HG03439 (cell line): ENCODE measurements around the gene RASAL2.
"Not testable (repeated sequence)": the region's sequence is repeated elsewhere in the genome, so short reads cannot be mapped to it uniquely, and the experiment has no call there.

Experiments used
- ATAC-seq: cut with Tn5 transposase; IDR thresholded peaks from one replicate; pipeline ENCODE4 v1.9.1; 2021; ENCODE audit warnings: mild to moderate bottlenecking, moderate library complexity; ENCODE audit not compliant: unreplicated experiment

RASAL2 gene

GRCh38 chr1:178273707-178274410, 180.0 kb downstream of the RASAL2 start:
- ATAC-seq: no peak

DNA sequence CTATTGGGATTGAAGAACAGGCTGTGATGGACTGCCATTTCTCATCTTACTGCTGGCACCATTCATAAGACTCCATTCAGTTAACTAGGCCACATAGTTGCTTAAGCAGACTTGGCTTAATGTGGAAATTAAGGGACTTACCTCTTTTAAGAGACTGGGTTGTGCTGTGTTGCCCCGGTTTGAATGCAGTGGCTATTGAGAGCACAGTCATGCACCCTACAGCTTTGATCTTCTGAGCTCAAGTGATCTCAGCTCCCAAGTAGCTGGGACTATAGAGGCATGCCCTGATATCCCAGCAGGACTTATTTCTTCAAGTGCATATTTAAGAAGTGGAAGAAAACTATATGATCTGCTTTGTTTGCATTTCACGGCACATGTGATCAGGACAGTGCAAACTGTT, 181.1 kb downstream of the RASAL2 start:
- ATAC-seq: no peak

DNA sequence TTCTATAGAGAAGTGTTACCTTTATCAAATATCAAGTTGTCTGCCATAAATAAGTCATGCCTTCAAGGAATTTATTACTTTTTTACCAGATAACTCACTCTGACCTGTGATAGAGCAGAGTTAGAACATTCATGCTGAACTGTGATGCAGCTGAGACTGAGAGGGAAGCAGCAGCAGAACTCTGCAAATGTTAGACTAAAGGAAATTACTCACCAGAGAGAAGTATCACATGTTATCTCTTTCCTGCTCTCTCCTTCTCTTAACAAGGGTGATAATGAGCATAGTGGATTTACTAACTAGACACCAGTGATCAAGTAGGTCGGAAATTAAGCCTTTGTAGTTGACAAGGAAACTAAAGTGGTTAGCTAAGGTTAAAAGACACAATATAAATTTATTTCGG, 181.6 kb downstream of the RASAL2 start:
- ATAC-seq: no peak

GRCh38 chr1:178277793-178278530, 184.1 kb downstream of the RASAL2 start:
- ATAC-seq: no peak

- ATAC-seq: no peak
These were observed 185.2 kb downstream of the RASAL2 start for GRCh38 chr1:178278916-178279686.

DNA sequence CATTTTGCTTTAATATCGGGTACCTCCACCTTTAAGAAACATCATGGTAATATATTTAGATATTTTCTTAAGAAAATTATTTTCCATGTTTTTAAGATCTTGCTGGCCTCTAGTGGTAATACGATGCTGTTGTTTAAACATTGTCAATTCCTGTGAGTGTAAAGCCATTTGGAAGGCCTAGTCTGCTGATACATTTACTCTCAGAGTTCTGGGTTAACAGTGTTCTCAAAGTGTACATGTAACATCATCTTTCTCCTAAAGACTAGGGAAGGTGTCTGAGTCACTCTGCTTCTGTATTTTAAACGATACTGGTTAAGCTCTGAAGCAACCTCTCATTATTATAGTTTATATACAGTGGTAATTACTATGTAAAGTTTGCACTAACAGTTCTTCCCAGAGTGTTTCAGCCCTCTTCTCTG, 189.1 kb downstream of the RASAL2 start:
- ATAC-seq: no peak

- no peak for ATAC-seq
These were observed 189.5 kb downstream of the RASAL2 start for GRCh38 chr1:178283409-178283808.

GRCh38 chr1:178284058-178284457, 190.2 kb downstream of the RASAL2 start:
- ATAC-seq: no peak

DNA sequence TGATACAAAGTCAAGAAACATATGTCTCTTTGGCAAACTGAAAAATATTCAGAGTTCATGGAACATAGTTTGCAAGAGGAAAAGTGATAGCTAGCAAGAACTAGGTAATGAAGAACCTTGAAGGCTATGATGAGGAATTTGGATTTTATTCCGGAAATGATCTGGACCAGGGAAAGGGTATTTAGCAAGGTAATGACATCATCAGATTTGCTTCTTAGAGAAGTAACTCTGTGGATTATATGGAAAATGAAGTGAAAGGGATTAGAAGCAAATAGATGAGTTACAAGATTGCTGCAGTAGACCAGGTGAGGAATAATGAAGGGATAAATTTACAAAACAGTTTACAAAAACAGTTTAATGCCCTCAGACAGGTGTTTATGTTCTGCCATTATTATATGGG, 197.3 kb downstream of the RASAL2 start:
- ATAC-seq: no peak

- ATAC-seq: no peak
These were observed 200.8 kb downstream of the RASAL2 start for GRCh38 chr1:178294654-178295053.

DNA sequence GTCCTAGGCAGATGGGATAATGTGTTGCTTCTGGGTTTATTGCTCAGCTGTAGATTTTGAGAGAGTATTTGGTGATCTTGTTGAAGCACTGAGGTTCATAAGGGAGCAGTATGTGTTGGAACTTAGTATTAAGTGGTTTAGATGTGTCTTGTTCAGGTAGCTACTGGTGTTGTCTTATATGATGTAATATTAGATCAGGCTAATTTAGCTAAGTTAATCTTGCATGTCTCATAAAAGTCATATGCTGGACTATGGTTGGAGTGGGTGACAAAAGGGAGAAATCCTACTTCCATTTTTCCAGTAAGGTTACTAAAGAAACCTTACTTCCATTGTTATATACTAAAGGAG, 206.4 kb downstream of the RASAL2 start:
- ATAC-seq: no peak

GRCh38 chr1:178301141-178301540, 207.2 kb downstream of the RASAL2 start:
- no peak for ATAC-seq

- ATAC-seq: no peak
These were observed 213.4 kb downstream of the RASAL2 start for GRCh38 chr1:178307264-178307663.

- ATAC-seq: no peak
These were observed 214.5 kb downstream of the RASAL2 start for GRCh38 chr1:178308438-178308837.

- no peak for ATAC-seq
These were observed 216.8 kb downstream of the RASAL2 start for GRCh38 chr1:178310685-178311105.

DNA sequence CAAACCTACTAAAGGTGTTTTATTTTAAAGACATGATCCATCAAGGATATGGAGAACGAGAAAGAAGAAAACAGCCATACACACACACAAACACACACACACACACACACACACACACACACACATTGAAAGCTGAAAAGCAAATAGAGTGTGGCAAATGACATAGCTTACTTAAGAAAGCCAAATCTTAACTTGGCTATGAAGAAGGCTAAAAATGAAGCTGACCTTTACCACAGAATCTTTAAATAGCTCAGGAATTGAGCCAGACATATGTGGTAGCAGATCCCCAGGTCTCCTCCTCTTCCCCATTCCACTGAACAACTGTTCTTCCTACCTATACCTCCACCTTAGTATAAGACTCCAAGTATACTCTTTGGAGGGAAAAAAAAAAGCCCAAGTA, 217.3 kb downstream of the RASAL2 start:
- ATAC-seq: no peak

DNA sequence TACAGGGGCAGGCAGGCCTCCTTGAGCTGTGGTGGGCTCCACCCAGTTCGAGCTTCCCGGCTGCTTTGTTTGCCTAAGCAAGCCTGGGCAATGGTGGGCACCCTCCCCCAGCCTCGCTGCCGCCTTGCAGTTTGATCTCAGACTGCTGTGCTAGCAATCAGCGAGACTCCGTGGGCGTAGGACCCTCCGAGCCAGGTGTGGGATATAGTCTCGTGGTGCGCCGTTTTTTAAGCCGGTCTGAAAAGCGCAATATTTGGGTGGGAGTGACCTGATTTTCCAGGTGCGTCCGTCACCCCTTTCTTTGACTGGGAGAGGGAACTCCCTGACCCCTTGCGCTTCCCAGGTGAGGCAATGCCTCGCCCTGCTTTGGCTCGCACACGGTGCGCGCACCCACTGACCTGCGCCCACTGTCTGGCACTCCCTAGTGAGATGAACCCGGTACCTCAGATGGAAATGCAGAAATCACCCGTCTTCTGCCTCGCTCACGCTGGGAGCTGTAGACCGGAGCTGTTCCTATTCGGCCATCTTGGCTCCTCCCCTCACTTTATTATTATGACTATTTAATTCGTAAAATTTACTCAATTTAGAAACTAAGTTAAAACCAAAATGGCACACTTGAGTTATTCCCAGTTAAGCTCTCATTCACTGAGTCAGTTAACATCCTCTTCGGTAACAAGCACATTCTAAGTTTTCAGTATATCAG, 226.5 kb downstream of the RASAL2 start:
- not testable (repeated sequence) for ATAC-seq

DNA sequence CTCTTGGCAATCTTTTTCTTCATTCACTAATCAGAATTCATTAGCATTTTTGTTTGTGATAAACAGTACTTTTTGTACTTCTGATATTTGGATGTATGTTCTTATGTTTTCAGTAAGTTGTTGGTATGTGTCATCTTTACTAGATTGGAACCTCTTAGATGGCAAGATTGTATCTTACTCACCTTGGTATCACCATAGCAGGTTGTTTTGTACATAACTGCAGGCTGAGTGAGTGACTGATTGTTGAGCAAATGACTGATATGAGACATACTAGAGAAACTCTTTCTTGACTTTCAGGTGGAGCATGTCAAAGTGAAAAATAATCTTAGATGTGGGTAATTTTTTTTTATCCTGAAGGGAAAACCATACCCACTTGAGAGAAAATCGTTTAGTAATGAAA, 229.2 kb downstream of the RASAL2 start:
- no peak for ATAC-seq

DNA sequence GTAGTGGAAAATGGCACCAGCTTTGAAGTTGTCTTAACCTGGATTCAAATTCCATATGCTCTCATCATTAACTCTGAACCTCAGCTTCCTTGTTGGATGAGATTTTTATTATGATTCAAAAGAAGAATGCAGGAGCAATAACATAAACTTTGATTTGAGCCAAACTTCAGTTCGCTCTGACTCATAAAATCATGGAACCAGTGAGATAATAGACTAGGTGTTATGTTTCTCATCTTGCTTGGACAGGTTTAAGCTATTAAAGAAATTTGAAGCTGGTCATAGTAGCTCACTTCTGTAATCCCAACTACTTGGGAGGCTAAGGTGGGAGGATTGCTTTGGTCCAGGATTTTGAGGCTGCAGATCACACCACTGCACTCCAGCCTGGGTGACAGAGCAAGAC, 230.1 kb downstream of the RASAL2 start:
- no peak for ATAC-seq

DNA sequence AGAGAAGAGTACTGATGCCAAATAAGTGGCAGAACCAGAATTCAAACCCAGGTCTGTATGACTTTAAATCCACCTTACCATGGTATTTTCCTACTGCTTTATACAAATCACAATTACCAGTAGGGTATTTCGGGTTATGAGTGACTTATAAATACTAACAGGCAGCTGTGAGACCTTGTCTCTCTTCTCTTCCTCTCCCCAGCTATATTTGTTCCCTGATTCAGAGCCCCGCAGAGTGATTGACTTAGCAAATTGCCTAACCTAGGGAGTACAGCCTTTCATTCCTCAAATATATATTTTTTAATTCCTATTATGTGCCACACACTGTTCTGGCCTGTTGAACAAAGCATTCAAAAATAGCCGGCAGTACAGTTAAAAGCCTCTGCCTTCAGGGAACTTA, 234.8 kb downstream of the RASAL2 start:
- ATAC-seq: no peak

DNA sequence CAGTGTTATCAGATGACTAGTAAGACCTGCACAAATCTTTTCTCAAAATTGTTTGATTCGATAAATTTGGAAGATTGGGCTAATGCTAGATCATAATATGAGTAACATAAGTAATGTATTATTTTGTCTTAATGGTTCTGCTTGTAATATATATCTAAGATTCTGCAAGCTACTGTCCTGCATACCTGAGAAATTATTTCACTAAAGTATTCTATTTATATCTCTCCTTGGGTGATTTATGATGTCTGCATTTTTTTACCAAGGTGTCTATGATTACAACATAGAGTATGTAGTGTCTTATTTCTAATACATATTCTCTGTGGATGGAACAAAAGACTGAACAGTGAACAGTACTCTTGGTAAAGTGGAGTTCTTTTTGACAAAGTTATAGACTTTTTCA, 236.2 kb downstream of the RASAL2 start:
- no peak for ATAC-seq
